Gastrocnemius medialis (tissue), 4 donors: ENCODE measurements around the gene DCP1B. TPM values are rescaled to one million over a fixed set of nuclear protein-coding genes. Genes with fewer than 3 reads are reported as not detected.

Experiments used
- ATAC-seq, 2 donors: fragments of 150-250 bp; one replicate each; pipeline ENCODE4 v1.9.1; 2016
- DNase-seq, 2 donors: peaks; one replicate each; pipeline ENCODE4 v3.0.0-alpha.2; 2019
- H3K27ac ChIP-seq, 4 donors: fragments of 200-600 bp; sonication (generic); 1 replicate in 1 of 4; 2 replicates in 3 of 4; pipeline ENCODE4 v1.5.1; 2016 to 2018; ENCODE audit warnings: mild to moderate bottlenecking in 2 of 4, moderate library complexity in 1 of 4
- H3K27me3 ChIP-seq, 3 donors: fragments of 200-600 bp; sonication (generic) in 2 of 3; 1 replicate in 1 of 3; 2 replicates in 2 of 3; pipeline versions ENCODE4 v1.5.1 to v1.6.0; 2016 to 2019; ENCODE audit warnings: mild to moderate bottlenecking in 1 of 3, moderate library complexity in 1 of 3
- H3K36me3 ChIP-seq, 2 donors: fragments of 200-600 bp; sonication (generic) in 1 of 2; one replicate each; pipeline ENCODE4 v1.5.1; 2017 to 2018
- H3K4me1 ChIP-seq, 2 donors: fragments of 200-600 bp; sonication (generic) in 1 of 2; one replicate each; pipeline ENCODE4 v1.5.1; 2016 to 2017; ENCODE audit warnings: mild to moderate bottlenecking in 2 of 2
- H3K4me3 ChIP-seq, 4 donors: fragments of 200-600 bp; sonication (generic) in 3 of 4; 1 replicate in 1 of 4; 2 replicates in 3 of 4; pipeline ENCODE4 v1.5.1; 2016 to 2019; ENCODE audit warnings: mild to moderate bottlenecking in 2 of 4
- H3K9me3 ChIP-seq, 3 donors: fragments of 200-600 bp; sonication (generic) in 2 of 3; 1 replicate in 1 of 3; 2 replicates in 2 of 3; pipeline ENCODE4 v1.5.1; 2016 to 2019
- POLR2A ChIP-seq, 2 donors: fragments of 450-650 bp; IDR thresholded peaks; one replicate each; pipeline ENCODE4 v1.6.1; 2017; ENCODE audit warnings: antibody characterized with exemption in 2 of 2, mild to moderate bottlenecking in 2 of 2, moderate library complexity in 2 of 2
- in situ Hi-C, 4 donors: fragments of 200-750 bp; cut with MboI; loops; one replicate each; pipeline versions ENCODE4 v1.15.0 to v1.8.0; 2017; ENCODE audit warnings: low sequenced_read_pairs in 4 of 4
- intact Hi-C: fragments of 100-400 bp; cut with DNase I; formaldehyde crosslinking; loops from one replicate; pipeline ENCODE4 v1.15.1; 2023; ENCODE audit warnings: low total_unique reads
- total RNA-seq, 4 donors: library from RNA; depleted of rRNA; stranded (reverse); fragments of >200 nt; gene quantifications; one replicate each; pipeline versions ENCODE4 v1.1.0 to v1.2.3, GENCODE V29; 2016
- TF ChIP-seq, protein P1 (sequence below), 5 experiments: fragments of 450-650 bp in 3 of 5; fragments of 200-600 bp in 2 of 5; sonication (generic) in 2 of 5; IDR thresholded peaks in 4 of 5; conservative IDR thresholded peaks in 1 of 5; 1 replicate in 4 of 5; 2 replicates in 1 of 5; pipeline ENCODE4 v1.5.1; 2016 to 2019; ENCODE audit warnings: antibody characterized with exemption in 5 of 5, mild to moderate bottlenecking in 3 of 5, moderate library complexity in 3 of 5

DCP1B gene
- total RNA-seq, 4 donors from 2014 or later = 11.5 to 13.5 (median 12.4) TPM

DNA sequence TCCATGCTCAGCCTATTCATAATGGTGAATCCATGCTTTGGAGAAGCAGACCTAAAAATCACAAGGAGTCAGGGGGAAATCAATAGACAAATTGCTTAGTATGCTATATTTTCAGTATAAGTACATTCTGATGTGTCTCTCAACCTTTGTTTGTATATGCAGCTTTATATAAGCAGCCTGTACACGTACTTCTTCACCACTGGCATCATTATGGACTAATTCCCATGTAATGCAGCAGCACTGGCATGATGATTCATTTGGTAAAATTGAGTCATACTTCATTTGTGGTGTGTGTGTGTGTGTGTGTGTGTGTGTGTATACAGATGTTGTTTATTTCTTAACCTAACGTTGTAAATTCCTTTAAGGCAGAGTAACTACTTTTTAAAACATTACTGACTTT lies 10.9 kb downstream of the DCP1B start:
- H3K4me3 ChIP-seq = no peak overlapping the region

DNA sequence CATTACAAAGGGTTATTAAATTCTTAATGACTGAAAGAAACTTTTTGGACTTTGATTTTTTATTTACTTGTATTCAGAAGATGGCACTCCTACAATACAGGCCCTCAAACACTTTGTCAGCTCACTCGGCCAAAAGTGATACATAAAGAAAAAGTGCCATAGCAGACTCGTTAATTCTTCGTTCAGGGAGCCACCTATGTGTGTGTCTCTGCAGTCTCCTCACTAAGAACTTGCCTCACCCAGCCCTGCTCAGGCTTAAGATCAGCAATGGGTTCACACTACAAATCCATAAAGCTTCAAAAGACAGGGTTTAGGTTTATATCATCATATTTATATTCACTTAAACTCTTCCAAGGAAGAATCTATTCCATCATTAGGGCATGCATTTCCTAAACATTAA lies 11.5 kb downstream of the DCP1B start:
- no peaks in the 10 kb centered on the region for H3K4me1 ChIP-seq
- in situ Hi-C loops = no loop called here
- no peaks in the 10 kb centered on the region for H3K9me3 ChIP-seq
- H3K27me3 ChIP-seq = no peaks in the 10 kb centered on the region
- no peak overlapping the region for H3K4me3 ChIP-seq
- DNase-seq = no peak
- no peak for ATAC-seq
- intact Hi-C loops = no loop called here
- TF ChIP-seq, protein P1, sequence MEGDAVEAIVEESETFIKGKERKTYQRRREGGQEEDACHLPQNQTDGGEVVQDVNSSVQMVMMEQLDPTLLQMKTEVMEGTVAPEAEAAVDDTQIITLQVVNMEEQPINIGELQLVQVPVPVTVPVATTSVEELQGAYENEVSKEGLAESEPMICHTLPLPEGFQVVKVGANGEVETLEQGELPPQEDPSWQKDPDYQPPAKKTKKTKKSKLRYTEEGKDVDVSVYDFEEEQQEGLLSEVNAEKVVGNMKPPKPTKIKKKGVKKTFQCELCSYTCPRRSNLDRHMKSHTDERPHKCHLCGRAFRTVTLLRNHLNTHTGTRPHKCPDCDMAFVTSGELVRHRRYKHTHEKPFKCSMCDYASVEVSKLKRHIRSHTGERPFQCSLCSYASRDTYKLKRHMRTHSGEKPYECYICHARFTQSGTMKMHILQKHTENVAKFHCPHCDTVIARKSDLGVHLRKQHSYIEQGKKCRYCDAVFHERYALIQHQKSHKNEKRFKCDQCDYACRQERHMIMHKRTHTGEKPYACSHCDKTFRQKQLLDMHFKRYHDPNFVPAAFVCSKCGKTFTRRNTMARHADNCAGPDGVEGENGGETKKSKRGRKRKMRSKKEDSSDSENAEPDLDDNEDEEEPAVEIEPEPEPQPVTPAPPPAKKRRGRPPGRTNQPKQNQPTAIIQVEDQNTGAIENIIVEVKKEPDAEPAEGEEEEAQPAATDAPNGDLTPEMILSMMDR (IDR thresholded peaks at IDR 0.05 in 4 of 5, conservative IDR thresholded peaks at IDR 0.05 in 1 of 5) = no peak
- no peak for TF ChIP-seq POLR2A (IDR thresholded peaks at IDR 0.05)
- no peak overlapping the region for H3K27ac ChIP-seq
- H3K36me3 ChIP-seq = peaks cover 0 to 32% of the 10 kb centered on the region in 2 donors

More for the DNA sequence above, 10.9 kb downstream of the DCP1B start:
- in situ Hi-C loops (no loop called here), intact Hi-C loops (no loop called here)
- TF ChIP-seq, protein P1 (IDR thresholded peaks at IDR 0.05 in 4 of 5, conservative IDR thresholded peaks at IDR 0.05 in 1 of 5) = no peak
- no peak for TF ChIP-seq POLR2A (IDR thresholded peaks at IDR 0.05)
- no peaks in the 10 kb centered on the region for H3K9me3 ChIP-seq
- no peak for DNase-seq
- peaks cover 0 to 29% of the 10 kb centered on the region in 2 donors for H3K36me3 ChIP-seq
- ATAC-seq = no peak
- no peaks in the 10 kb centered on the region for H3K27me3 ChIP-seq
- no peak overlapping the region for H3K27ac ChIP-seq
- H3K4me1 ChIP-seq = no peaks in the 10 kb centered on the region

DNA sequence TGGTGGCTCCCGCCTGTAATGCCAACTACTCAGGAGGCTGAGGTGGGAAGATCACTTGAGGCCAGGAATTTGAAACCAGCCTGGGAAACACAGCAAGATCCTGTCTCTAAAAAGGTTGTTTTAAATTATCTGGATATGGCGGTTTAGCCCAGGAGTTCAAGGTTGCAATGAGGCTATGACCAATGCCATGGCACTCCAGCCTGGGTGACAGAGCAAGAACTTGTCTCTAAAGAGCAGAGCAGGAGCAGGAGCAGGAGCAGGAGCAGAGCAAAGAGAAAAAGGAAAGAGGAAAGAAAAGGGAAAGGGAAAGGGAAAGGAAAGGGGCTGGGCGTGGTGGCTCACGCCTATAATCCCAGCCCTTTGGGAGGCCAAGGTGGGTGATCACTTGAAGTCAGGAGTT lies 15.1 kb downstream of the DCP1B start:
- no peak for DNase-seq
- H3K4me3 ChIP-seq = no peak overlapping the region
- H3K27ac ChIP-seq = no peak overlapping the region
- intact Hi-C loops = no loop called here
- no peaks in the 10 kb centered on the region for H3K4me1 ChIP-seq
- H3K9me3 ChIP-seq = peaks cover 0 to 6% (median 0%) of the 10 kb centered on the region in 3 donors
- no peak for ATAC-seq
- in situ Hi-C loops = no loop called here
- H3K36me3 ChIP-seq = peaks cover 0 to 37% of the 10 kb centered on the region in 2 donors
- H3K27me3 ChIP-seq = no peaks in the 10 kb centered on the region
- TF ChIP-seq, protein P1 (IDR thresholded peaks at IDR 0.05 in 4 of 5, conservative IDR thresholded peaks at IDR 0.05 in 1 of 5) = no peak
- TF ChIP-seq POLR2A (IDR thresholded peaks at IDR 0.05) = no peak

DNA sequence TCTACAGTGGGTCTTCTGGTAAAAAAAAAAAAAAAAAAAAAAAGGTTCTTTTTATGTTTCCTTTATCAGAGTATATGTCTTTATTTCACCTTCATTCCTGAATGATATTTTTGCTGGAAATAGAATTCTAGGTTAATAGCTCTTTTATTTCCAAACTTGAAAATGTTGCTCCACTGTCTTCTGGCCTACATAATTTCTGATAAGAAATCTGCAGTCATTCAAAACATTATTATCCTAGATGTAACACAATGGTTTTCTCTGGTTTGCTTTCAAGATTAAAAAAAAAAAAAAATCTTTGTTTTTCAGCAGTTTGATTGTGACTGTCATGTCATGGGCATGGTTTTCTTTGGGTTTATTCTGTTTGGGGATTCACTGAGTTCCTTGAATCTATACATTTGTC lies 19.5 kb downstream of the DCP1B start:
- Histone ChIP-seq H3K9me3 (peaks cover 0 to 6% (median 0%) of the 10 kb centered on the region in 3 donors), H3K36me3 (peaks cover 0 to 21% of the 10 kb centered on the region in 2 donors), H3K27me3 (no peaks in the 10 kb centered on the region), H3K27ac (no peak overlapping the region), H3K4me3 (no peak overlapping the region), H3K4me1 (no peaks in the 10 kb centered on the region)
- DNase-seq (no peak), ATAC-seq (no peak)
- in situ Hi-C loops = no loop called here
- intact Hi-C loops = no loop called here
- no peak for TF ChIP-seq POLR2A (IDR thresholded peaks at IDR 0.05)
- TF ChIP-seq, protein P1 (IDR thresholded peaks at IDR 0.05 in 4 of 5, conservative IDR thresholded peaks at IDR 0.05 in 1 of 5) = no peak

DNA sequence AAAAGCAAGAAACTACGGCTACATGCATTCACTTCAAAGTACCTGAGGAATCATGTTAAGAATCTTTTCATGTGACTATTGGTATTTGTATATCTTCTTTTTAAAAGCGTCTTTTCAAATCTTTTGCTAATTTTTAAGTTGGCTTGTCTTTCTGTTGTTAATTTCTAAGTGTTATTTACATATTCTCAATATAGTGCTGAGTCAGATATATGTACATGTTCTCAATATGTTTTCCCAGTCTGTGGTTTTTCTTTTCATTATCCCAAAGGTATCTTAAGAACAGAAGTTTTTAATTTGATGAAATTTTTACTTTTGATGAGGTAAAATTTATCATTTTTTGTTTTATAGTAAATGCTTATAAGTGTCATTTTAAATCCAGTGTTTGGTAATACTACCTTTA lies 24.0 kb downstream of the DCP1B start:
- Histone ChIP-seq H3K36me3 (no peaks in the 10 kb centered on the region), H3K4me1 (peaks cover 7 to 8% of the 10 kb centered on the region in 2 donors), H3K27ac (no peak overlapping the region), H3K4me3 (no peak overlapping the region), H3K27me3 (no peaks in the 10 kb centered on the region), H3K9me3 (peaks cover 0 to 2% (median 0%) of the 10 kb centered on the region in 3 donors)
- TF ChIP-seq, protein P1 (IDR thresholded peaks at IDR 0.05 in 4 of 5, conservative IDR thresholded peaks at IDR 0.05 in 1 of 5) = no peak
- no peak for TF ChIP-seq POLR2A (IDR thresholded peaks at IDR 0.05)
- intact Hi-C loops = no loop called here
- ATAC-seq (no peak), DNase-seq (no peak)
- in situ Hi-C loops = no loop called here
